Sigmoid colon (tissue), 4 donors: ENCODE results near the gene ADCY7.

Source experiments
- EP300 ChIP-seq, 4 donors: sonication (generic); formaldehyde crosslinking; IDR thresholded peaks; one replicate each; pipeline ENCODE4 v1.6.1; 2017; ENCODE audit warnings: antibody characterized with exemption in 4 of 4
- POLR2A ChIP-seq, 2 donors: fragments of 450-650 bp; IDR thresholded peaks; one replicate each; pipeline ENCODE4 v1.6.1; 2016; ENCODE audit warnings: antibody characterized with exemption in 2 of 2, mild to moderate bottlenecking in 2 of 2, moderate library complexity in 2 of 2
- POLR2AphosphoS5 ChIP-seq, 4 donors: sonication (generic); formaldehyde crosslinking; IDR thresholded peaks; one replicate each; pipeline ENCODE4 v1.6.1; 2017; ENCODE audit warnings: antibody characterized with exemption in 4 of 4
- TF ChIP-seq, protein P1 (sequence below), 4 experiments: fragments of 450-650 bp in 3 of 4; fragments of 200-600 bp in 1 of 4; IDR thresholded peaks; one replicate each; pipeline ENCODE4 v1.5.1; 2016 to 2019; ENCODE audit warnings: antibody characterized with exemption in 4 of 4, mild to moderate bottlenecking in 3 of 4, moderate library complexity in 2 of 4

GRCh38 chr16:50316102-50316847, 49.9 kb downstream of the ADCY7 start:
- TF ChIP-seq, protein P1, sequence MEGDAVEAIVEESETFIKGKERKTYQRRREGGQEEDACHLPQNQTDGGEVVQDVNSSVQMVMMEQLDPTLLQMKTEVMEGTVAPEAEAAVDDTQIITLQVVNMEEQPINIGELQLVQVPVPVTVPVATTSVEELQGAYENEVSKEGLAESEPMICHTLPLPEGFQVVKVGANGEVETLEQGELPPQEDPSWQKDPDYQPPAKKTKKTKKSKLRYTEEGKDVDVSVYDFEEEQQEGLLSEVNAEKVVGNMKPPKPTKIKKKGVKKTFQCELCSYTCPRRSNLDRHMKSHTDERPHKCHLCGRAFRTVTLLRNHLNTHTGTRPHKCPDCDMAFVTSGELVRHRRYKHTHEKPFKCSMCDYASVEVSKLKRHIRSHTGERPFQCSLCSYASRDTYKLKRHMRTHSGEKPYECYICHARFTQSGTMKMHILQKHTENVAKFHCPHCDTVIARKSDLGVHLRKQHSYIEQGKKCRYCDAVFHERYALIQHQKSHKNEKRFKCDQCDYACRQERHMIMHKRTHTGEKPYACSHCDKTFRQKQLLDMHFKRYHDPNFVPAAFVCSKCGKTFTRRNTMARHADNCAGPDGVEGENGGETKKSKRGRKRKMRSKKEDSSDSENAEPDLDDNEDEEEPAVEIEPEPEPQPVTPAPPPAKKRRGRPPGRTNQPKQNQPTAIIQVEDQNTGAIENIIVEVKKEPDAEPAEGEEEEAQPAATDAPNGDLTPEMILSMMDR (IDR thresholded peaks at IDR 0.05) = no peak
- no peak for TF ChIP-seq POLR2A (IDR thresholded peaks at IDR 0.05)
- TF ChIP-seq POLR2AphosphoS5 (IDR thresholded peaks at IDR 0.05) = no peak
- TF ChIP-seq EP300 (IDR thresholded peaks at IDR 0.05) = no peak
